BE2C (cell line): Measurements from ENCODE around the gene ZDHHC18.
"Not testable (repeated sequence)": the region's sequence is repeated elsewhere in the genome, so short reads cannot be mapped to it uniquely, and the experiment has no call there.

Source experiments
- DNase-seq: peaks from one replicate; pipeline ENCODE4 v3.0.0-alpha.2; 2020
- H3K27me3 ChIP-seq: fragments of 250-450 bp; sonication (Bioruptor Pico); 2 replicates; pipeline ENCODE4 v1.5.1; 2020; ENCODE audit warnings: mild to moderate bottlenecking
- H3K36me3 ChIP-seq: fragments of 250-450 bp; sonication (Bioruptor Pico); 2 replicates; pipeline ENCODE4 v1.5.1; 2020; ENCODE audit warnings: mild to moderate bottlenecking
- H3K4me1 ChIP-seq: fragments of 250-450 bp; sonication (Bioruptor Pico); 2 replicates; pipeline ENCODE4 v1.5.1; 2020
- H3K4me3 ChIP-seq: 2 replicates; pipeline ENCODE4 v1.5.1; 2011; ENCODE audit warnings: low read depth, low read length
- H3K9me3 ChIP-seq: fragments of 250-450 bp; sonication (Bioruptor Pico); 2 replicates; pipeline ENCODE4 v1.5.1; 2020
- TF ChIP-seq, protein P1 (sequence below): IDR thresholded peaks from 2 replicates; pipeline ENCODE4 v1.5.1; 2012; ENCODE audit warnings: mild to moderate bottlenecking, low read depth, low read length

ZDHHC18 gene

DNA sequence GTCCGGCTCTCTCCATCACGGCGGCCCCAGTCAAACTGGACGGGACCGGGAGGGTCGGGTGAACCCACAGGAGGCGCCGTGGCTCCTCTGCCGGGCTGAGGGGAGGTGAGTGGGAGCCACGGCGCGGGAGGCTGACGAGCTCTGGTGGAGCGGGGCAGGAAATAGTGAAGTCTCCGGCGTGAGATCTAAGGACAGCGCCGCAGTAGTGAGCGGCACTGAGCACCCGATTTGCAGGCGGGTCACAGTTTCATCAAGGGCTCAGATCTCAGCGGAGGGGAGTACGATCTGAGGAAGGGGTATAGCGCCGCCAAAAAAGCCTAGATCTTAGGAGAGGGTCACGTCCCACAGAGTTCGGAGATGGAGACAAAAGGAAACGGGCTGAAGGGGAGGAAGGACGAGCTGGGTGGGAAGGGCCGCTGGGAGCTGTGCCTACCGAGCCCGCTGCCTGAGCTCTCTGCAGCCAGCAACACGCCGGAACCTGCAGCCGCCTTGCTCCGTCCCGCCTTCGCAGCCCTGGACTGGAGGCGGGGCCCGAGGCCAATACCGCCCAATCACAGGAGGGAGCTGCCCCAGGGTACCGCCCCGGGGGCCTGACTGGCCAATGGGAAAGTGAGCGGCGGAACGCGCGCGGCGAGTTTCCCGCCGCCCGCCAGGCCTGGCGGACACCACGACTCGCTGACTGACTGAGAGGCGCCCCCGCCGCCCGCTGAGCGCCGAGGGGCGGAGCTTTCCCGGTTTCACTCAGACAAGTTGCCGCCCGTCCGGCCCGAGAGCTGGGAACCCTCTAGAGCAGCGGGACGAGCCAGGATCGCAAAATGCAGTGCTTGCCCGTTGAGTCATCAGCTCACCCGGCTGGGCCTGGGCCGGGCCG, 38.4 kb downstream of the ZDHHC18 start:
- no peaks in the 10 kb centered on the region; the same call in 1 of the 2 replicates for H3K4me1 ChIP-seq
- TF ChIP-seq, protein P1, sequence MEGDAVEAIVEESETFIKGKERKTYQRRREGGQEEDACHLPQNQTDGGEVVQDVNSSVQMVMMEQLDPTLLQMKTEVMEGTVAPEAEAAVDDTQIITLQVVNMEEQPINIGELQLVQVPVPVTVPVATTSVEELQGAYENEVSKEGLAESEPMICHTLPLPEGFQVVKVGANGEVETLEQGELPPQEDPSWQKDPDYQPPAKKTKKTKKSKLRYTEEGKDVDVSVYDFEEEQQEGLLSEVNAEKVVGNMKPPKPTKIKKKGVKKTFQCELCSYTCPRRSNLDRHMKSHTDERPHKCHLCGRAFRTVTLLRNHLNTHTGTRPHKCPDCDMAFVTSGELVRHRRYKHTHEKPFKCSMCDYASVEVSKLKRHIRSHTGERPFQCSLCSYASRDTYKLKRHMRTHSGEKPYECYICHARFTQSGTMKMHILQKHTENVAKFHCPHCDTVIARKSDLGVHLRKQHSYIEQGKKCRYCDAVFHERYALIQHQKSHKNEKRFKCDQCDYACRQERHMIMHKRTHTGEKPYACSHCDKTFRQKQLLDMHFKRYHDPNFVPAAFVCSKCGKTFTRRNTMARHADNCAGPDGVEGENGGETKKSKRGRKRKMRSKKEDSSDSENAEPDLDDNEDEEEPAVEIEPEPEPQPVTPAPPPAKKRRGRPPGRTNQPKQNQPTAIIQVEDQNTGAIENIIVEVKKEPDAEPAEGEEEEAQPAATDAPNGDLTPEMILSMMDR, result no peak
- no peaks in the 10 kb centered on the region; the same call in 1 of the 2 replicates for H3K9me3 ChIP-seq
- no peaks in the 10 kb centered on the region for H3K36me3 ChIP-seq
- peak overlapping the region; percentile 70 for H3K4me3 ChIP-seq
- H3K27me3 ChIP-seq, result no peaks in the 10 kb centered on the region
- peak; percentile 92 for DNase-seq

DNA sequence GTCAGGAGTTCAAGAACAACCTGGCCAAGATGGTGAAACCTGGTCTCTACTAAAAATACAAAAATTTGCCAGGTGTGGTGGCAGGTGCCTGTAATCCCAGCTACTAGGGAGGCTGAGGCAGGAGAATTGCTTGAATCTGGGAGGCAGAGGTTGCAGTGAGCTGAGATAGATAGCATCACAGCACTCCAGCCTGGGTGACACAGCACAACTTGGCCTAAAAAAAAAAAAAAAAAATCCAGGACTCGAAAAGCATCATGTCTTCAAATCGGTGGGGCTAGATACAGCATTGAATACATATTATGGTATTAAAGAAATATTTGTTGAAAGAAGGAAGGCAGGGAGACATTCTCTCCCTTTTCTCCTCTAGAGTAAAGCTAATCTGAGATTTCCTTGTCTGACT, 46.6 kb downstream of the ZDHHC18 start:
- not testable (repeated sequence) for DNase-seq, H3K4me3 ChIP-seq, H3K27me3 ChIP-seq, H3K4me1 ChIP-seq, H3K9me3 ChIP-seq, H3K36me3 ChIP-seq

DNA sequence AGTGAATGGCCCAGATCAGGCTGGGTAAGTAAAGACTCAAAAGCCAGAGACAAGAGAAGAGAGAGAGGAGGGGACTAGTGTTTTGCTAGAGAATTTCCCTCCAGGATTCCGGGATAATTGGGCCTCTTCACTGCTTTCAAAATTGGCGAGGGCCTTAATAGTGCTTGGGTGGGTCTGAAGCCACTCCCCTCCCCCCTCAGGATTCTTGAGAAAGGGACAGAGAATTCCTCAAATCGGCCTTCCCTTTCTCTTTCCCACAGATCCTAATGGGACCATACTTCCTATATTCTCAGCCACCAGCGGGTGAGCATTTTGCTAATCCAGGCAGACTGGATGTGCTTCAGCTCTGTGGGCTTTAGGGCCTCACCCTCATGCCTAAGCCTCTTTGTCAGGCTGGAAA, 48.4 kb downstream of the ZDHHC18 start:
- no peak for DNase-seq
- no peak overlapping the region for H3K4me3 ChIP-seq

DNA sequence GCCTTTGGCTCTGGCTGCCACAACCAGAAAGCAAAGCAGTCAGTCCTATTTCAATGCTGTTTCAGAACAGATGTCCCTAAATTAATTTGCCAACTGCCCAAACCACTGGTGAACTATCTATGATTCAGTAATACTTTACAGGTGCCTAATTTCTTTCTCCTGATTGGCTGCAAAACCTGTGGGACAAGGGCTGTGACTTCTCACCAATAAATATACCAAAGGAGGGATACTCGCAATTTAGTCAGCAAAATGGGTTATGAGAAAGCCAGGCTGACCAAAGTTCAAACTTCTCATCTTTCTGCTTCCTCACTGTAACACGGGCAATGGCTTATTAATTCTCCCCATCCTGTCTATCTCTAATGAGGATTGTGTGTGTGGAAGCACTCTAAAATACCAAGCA, 50.8 kb downstream of the ZDHHC18 start:
- H3K27me3 ChIP-seq, result no peaks in the 10 kb centered on the region
- TF ChIP-seq, protein P1, result no peak
- DNase-seq, result no peak
- H3K4me1 ChIP-seq, result no peaks in the 10 kb centered on the region
- H3K9me3 ChIP-seq, result no peaks in the 10 kb centered on the region
- no peak overlapping the region for H3K4me3 ChIP-seq
- H3K36me3 ChIP-seq, result no peaks in the 10 kb centered on the region; the same call in 1 of the 2 replicates

More for the DNA sequence above, 48.4 kb downstream of the ZDHHC18 start:
- Histone ChIP-seq H3K4me1 (no peaks in the 10 kb centered on the region), H3K36me3 (no peaks in the 10 kb centered on the region), H3K27me3 (no peaks in the 10 kb centered on the region), H3K9me3 (no peaks in the 10 kb centered on the region)
- TF ChIP-seq, protein P1, result no peak

DNA sequence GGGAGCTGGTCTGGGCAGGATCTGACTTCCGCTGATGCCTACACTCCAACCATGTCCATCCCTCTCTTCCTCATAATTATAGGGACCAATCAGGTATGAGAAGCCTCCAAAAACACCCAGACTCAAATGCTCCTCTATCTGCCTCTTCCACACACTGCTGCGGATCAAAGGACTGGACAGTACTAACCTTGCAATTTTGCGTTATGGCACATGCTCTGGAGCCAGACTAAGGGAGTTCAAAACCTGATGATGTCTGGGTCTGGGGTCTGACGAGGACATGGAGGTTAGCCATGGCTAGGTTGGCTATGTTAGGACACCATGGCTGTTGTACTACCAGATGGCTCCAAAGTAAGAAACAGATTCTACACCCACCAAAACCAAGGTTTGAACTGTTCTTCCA, 53.3 kb downstream of the ZDHHC18 start:
- TF ChIP-seq, protein P1, result no peak
- Histone ChIP-seq H3K4me3 (no peak overlapping the region), H3K27me3 (no peaks in the 10 kb centered on the region), H3K9me3 (no peaks in the 10 kb centered on the region), H3K4me1 (no peaks in the 10 kb centered on the region), H3K36me3 (peaks cover 9% of the 10 kb centered on the region)
- no peak for DNase-seq

DNA sequence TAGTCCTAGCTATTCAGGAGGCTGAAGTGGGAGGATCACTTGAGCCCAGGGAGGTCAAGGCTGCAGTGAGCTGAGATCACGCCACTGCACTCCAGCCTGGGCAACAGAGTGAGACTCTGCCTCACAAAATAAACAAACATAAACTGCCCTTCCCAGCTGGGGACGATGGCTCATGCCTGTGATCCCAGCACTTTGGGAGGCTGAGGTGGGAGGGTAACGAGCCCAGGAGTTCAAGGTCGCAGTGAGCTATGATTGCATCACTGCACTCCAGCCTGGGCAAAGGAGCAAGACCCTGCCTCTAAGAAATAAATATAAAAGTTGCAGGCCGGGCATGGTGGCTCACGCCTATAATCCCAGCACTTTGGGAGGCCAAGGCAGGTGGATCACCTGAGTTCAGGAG, 55.1 kb downstream of the ZDHHC18 start:
- H3K27me3 ChIP-seq, H3K4me3 ChIP-seq, H3K9me3 ChIP-seq, H3K4me1 ChIP-seq, DNase-seq: not testable (repeated sequence)
- H3K36me3 ChIP-seq, result peaks cover 13% of the 10 kb centered on the region

DNA sequence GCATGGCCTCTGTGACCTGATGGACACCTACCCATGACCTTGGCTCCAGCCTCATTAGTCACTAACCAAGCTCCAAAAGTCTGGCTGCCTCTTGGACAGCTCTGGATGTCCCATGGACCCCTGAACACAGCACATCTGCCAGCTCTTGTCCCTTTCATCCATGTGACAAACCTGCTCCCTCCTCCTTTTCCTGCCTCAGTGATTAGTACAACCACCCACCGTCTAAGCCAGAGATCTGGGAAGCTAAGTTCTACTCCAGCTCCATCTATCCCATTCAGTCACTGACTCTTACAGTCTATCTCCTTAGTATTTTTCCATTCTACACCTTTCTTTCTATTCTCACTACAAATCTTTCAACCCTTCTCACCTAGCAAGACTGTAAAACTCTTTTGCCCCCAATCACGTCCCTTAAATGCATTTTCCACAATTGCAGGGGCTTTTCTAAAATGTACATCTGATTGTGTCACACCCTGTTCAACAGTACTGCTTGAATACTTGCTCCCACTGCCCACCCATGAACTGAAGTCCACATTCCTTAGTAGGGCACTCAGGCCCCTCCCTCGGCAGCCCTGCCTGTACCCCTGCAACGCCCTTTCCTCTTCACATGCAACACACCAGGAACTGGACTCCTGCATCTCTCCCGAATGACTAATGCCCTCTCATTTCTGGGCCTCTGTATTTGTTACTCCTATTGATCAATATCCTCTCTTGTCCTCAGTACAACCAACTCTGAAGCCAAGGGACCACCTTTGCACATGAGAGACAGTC, 56.4 kb downstream of the ZDHHC18 start:
- Histone ChIP-seq H3K4me1 (no peaks in the 10 kb centered on the region), H3K9me3 (no peaks in the 10 kb centered on the region), H3K4me3 (no peak overlapping the region), H3K27me3 (no peaks in the 10 kb centered on the region), H3K36me3 (peaks cover 13% of the 10 kb centered on the region)
- TF ChIP-seq, protein P1, result no peak
- no peak for DNase-seq
